SK-N-MC (cell line): ENCODE measurements around the gene GLUD1.
"Not testable (repeated sequence)": the region's sequence is repeated elsewhere in the genome, so short reads cannot be mapped to it uniquely, and the experiment has no call there.

Experiments used
- DNase-seq: peaks from one replicate; pipeline ENCODE4 v3.0.0-alpha.2; 2011; ENCODE audit warnings: low read depth, low spot score
- H3K27ac ChIP-seq: fragments of 200-600 bp; sonication (generic); 2 replicates; pipeline ENCODE4 v1.5.1; 2016; ENCODE audit warnings: mixed run types
- H3K36me3 ChIP-seq: fragments of 200-600 bp; sonication (generic); 2 replicates; pipeline ENCODE4 v1.6.1; 2017; ENCODE audit warnings: antibody characterized with exemption, low read length, mixed read lengths; ENCODE audit not compliant: insufficient read depth
- H3K4me3 ChIP-seq: fragments of 200-600 bp; sonication (generic); 2 replicates; pipeline ENCODE4 v1.5.1; 2016
- H3K9ac ChIP-seq: fragments of 200-600 bp; sonication (generic); 2 replicates; pipeline ENCODE4 v1.8.0; 2017; ENCODE audit warnings: mixed run types, mixed read lengths; ENCODE audit not compliant: insufficient read length
- H3K9me3 ChIP-seq: fragments of 200-600 bp; sonication (generic); 2 replicates; pipeline ENCODE4 v1.6.1; 2017; ENCODE audit warnings: low read depth, mild to moderate bottlenecking, antibody characterized with exemption, low read length, moderate library complexity, mixed read lengths
- EZH2 ChIP-seq: fragments of 200-600 bp; sonication (generic); IDR thresholded peaks from one replicate; pipeline ENCODE4 v1.6.1; 2017; ENCODE audit warnings: antibody characterized with exemption
- FOXP2 ChIP-seq: optimal IDR thresholded peaks from 2 replicates; pipeline ENCODE3; 2011; ENCODE audit warnings: mild to moderate bottlenecking, moderate library complexity; ENCODE audit not compliant: insufficient read depth; ENCODE audit errors: extremely low read length, control extremely low read depth
- POLR2AphosphoS5 ChIP-seq: IDR thresholded peaks from 2 replicates; pipeline ENCODE4 v1.6.1; 2012; ENCODE audit warnings: mild to moderate bottlenecking, low read depth, low read length, borderline replicate concordance

Gene GLUD1

GRCh38 chr10:87054373-87055295 lies 40.0 kb downstream of the GLUD1 start:
- TF ChIP-seq POLR2AphosphoS5 (no peak), EZH2 (no peak)
- Histone ChIP-seq H3K9ac (no peak overlapping the region), H3K9me3 (no peaks in the 10 kb centered on the region), H3K27ac (no peak overlapping the region), H3K4me3 (no peak overlapping the region), H3K36me3 (no peaks in the 10 kb centered on the region; the same call in 1 of the 2 replicates)
- no peak for DNase-seq

GRCh38 chr10:87053577-87054181 lies 41.0 kb downstream of the GLUD1 start:
- no peak for DNase-seq
- H3K27ac ChIP-seq: no peak overlapping the region
- no peak overlapping the region for H3K9ac ChIP-seq
- H3K9me3 ChIP-seq: no peaks in the 10 kb centered on the region
- H3K4me3 ChIP-seq: no peak overlapping the region
- no peaks in the 10 kb centered on the region; the same call in 1 of the 2 replicates for H3K36me3 ChIP-seq
- TF ChIP-seq POLR2AphosphoS5 (no peak), EZH2 (no peak), FOXP2 (no peak)

DNA sequence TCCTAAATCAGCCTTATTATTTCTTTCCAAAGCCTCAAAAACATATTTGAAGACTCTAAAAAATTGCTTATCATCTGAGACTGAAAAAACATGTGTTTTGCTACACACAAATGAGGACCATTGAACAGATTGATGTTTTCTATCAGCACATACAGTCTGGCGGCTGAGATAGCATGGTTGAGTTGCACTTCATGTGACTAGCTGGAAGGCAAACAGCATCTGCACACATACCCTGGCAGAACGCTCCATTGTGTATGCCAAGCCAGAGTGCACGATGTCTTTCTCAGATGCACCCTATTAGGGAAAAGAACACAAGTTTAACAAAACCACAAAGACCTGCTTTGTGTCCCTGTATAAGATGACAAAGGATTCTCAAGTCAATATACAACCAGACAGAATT lies 41.5 kb downstream of the GLUD1 start:
- Histone ChIP-seq H3K27ac (no peak overlapping the region), H3K36me3 (no peaks in the 10 kb centered on the region; the same call in 1 of the 2 replicates), H3K4me3 (no peak overlapping the region)

DNA sequence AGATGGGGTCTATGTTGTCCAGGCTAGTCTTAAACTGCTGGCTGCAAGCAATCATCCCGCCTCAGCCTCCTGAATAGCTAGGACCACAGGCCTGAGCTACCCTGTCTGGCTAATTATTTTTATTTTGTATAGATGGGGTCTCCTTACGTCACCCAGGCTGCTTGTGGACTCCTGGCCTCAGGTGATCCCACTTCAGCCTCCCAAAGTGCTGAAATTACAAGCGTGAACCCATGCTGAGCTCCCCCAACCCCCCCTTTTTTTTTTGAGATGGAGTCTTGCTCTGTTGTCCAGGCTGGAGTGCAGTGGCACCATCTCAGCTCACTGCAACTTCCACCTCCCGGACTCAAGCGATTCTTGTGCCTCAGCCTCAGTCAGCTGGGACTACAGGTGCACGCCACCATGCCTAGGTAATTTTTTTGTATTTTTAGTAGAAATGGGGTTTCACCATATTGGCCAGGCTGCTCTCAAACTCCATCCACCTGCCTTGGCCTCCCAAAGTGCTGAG lies 49.2 kb downstream of the GLUD1 start:
- no peak overlapping the region for H3K9ac ChIP-seq
- no peak for DNase-seq
- TF ChIP-seq FOXP2: no peak
- no peak for TF ChIP-seq EZH2
- TF ChIP-seq POLR2AphosphoS5: no peak
- H3K9me3 ChIP-seq: no peaks in the 10 kb centered on the region
- no peaks in the 10 kb centered on the region; the same call in 1 of the 2 replicates for H3K36me3 ChIP-seq
- H3K4me3 ChIP-seq: no peak overlapping the region
- H3K27ac ChIP-seq: no peak overlapping the region

More for the DNA sequence above, 41.5 kb downstream of the GLUD1 start:
- Histone ChIP-seq H3K9me3 (no peaks in the 10 kb centered on the region), H3K9ac (no peak overlapping the region)
- no peak for DNase-seq
- TF ChIP-seq POLR2AphosphoS5: no peak
- no peak for TF ChIP-seq EZH2
- no peak for TF ChIP-seq FOXP2

- not testable (repeated sequence) for H3K4me3 ChIP-seq, H3K27ac ChIP-seq, DNase-seq, H3K36me3 ChIP-seq, H3K9me3 ChIP-seq, H3K9ac ChIP-seq
Observed at GRCh38 chr10:87043579-87043978, 51.1 kb downstream of the GLUD1 start.

- TF ChIP-seq FOXP2: no peak
- no peak for TF ChIP-seq EZH2
- TF ChIP-seq POLR2AphosphoS5: no peak
- no peaks in the 10 kb centered on the region for H3K9me3 ChIP-seq
- no peak overlapping the region for H3K9ac ChIP-seq
- H3K27ac ChIP-seq: no peak overlapping the region
- no peak overlapping the region for H3K4me3 ChIP-seq
- DNase-seq: no peak
- H3K36me3 ChIP-seq: no peaks in the 10 kb centered on the region
Observed at GRCh38 chr10:87038786-87039185, 55.9 kb downstream of the GLUD1 start.

- Histone ChIP-seq H3K27ac (no peak overlapping the region), H3K9me3 (no peaks in the 10 kb centered on the region), H3K9ac (no peak overlapping the region), H3K4me3 (no peak overlapping the region), H3K36me3 (no peaks in the 10 kb centered on the region)
- TF ChIP-seq POLR2AphosphoS5 (no peak), EZH2 (no peak), FOXP2 (no peak)
- DNase-seq: no peak
Observed at GRCh38 chr10:87038286-87038717, 56.3 kb downstream of the GLUD1 start.

- Histone ChIP-seq H3K9me3 (no peaks in the 10 kb centered on the region), H3K9ac (no peak overlapping the region), H3K36me3 (no peaks in the 10 kb centered on the region), H3K4me3 (no peak overlapping the region), H3K27ac (no peak overlapping the region)
- no peak for DNase-seq
- TF ChIP-seq FOXP2 (no peak), EZH2 (no peak), POLR2AphosphoS5 (no peak)
Observed at GRCh38 chr10:87036623-87037022, 58.0 kb downstream of the GLUD1 start.
